DND-41 (cell line): ENCODE results near the gene DNAH12.

Experiments
- CTCF ChIP-seq: IDR thresholded peaks from 2 replicates; pipeline ENCODE4 v1.5.1; 2012; ENCODE audit warnings: borderline replicate concordance, low read length, moderate library complexity, mild to moderate bottlenecking; ENCODE audit not compliant: poor library complexity, severe bottlenecking; ENCODE audit errors: extremely low read depth
- EZH2 ChIP-seq: IDR thresholded peaks from 3 replicates; pipeline ENCODE4 v1.6.1; 2012; ENCODE audit warnings: borderline replicate concordance, low read depth, mild to moderate bottlenecking, moderate library complexity, low read length, inconsistent platforms; ENCODE audit not compliant: severe bottlenecking

GRCh38 chr3:57389271-57389670 lies 154.9 kb downstream of the DNAH12 start:
- TF ChIP-seq CTCF = no peak
- no peak for TF ChIP-seq EZH2
